HG03175 (cell line): ENCODE measurements around the gene PALM.

Source experiments
- ATAC-seq: cut with Tn5 transposase; IDR thresholded peaks from one replicate; pipeline ENCODE4 v1.9.1; 2021; ENCODE audit warnings: mild to moderate bottlenecking, moderate library complexity; ENCODE audit not compliant: unreplicated experiment

The PALM gene

DNA sequence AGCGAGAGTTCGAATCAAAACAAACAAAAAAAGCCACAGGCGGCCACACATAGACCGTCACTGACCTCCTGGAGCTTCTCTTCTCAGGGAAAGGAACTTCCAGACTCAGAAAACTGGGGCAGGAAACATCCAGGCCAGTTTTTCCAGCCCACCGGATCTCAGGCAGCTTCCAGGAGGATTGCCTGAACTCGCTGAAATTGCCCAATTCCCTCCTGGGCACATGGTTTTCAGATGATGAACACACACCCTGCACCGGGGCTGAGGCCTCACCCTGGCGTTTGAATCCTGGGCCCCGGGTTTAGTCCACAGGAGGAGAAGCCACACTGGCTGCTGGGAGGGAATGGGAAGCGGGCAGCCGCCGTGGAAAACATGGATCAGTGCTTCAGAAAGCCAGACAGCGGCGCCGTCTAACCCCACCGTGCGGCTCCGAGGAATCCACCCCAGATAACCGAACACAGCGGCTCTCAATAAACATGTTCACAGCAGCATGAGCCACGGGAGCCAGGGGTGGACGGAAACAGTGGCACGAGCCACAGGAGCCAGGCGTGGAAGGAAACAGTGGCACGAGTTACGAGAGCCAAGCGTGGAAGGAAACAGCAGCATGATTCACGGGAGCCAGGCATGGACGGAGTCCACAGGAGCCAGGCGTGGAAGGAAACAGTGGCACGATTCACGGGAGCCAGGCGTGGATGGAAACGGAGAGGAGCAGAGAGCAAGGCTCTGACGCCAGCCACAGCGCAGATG lies 70.3 kb downstream of the PALM start:
- no peak for ATAC-seq

DNA sequence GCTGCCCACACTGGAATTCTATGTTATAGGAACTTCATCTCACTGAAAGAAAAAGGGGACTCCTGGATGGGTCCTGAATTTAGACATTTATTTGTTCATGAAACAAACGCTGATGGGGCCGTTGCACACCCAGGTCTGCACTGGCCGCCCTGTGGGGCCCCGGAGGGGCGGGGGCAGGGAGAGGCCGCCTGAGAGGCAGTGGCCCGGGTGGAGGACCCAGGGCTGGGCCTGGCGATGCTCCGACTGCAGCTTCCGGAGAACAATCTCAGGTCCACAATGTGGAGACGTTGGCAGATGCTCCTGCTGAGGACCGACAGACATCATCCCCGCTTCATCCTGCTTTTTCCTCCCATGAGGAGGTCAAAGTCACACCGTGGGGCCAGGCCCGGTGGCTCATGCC lies 72.2 kb downstream of the PALM start:
- no peak for ATAC-seq

DNA sequence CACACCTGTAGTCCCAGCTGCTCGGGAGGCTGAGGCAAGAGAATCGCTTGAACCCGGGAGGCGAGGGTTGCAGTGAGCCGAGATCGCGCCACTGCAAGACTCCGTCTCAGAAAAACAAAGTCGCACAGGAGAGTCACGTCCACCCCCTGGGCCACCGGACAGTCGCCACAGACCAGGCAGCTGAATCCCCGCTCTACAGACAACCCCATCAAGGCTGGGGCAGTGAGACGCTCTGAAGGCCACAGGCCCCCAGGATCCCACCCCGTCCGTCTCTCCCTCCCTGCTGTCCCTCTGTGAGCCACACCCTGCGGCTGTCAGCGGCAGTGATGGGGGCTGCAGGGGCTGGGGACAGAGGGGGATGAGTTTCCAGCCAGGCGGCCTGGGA lies 73.1 kb downstream of the PALM start:
- no peak for ATAC-seq

DNA sequence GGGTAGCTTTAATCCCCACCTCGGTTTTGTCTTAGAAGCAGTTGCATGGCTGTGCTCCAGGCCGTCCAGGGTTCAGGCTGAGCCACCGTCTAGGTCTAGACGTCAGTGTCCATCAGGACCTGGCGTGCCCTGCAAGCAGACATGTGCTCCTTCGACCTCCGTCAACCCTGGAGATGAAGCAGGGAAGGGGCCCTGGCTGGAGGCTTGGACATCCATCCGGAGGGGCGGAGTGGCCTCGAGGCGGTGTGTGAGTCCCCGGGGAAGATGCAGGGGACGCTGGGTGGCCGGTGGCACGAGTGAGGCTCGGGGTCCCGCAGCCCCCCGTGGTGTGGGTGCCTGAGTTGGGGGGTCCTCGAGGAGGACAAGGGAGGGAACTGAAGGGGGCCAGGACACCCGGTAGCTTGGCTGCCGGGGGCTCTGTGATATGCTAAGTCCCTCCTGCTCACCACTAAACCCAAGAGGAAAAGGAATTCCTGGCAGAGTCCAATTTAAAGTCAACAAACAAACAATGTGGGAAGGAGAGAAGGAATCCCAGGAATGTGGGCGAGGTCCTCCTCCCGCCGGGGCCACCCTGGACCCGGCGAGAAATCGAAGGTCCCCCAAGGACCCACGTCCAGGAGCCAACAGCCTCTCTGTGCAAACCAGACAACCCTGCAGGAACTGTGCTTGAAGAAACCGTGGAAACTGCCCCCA lies 73.6 kb downstream of the PALM start:
- ATAC-seq = no peak

DNA sequence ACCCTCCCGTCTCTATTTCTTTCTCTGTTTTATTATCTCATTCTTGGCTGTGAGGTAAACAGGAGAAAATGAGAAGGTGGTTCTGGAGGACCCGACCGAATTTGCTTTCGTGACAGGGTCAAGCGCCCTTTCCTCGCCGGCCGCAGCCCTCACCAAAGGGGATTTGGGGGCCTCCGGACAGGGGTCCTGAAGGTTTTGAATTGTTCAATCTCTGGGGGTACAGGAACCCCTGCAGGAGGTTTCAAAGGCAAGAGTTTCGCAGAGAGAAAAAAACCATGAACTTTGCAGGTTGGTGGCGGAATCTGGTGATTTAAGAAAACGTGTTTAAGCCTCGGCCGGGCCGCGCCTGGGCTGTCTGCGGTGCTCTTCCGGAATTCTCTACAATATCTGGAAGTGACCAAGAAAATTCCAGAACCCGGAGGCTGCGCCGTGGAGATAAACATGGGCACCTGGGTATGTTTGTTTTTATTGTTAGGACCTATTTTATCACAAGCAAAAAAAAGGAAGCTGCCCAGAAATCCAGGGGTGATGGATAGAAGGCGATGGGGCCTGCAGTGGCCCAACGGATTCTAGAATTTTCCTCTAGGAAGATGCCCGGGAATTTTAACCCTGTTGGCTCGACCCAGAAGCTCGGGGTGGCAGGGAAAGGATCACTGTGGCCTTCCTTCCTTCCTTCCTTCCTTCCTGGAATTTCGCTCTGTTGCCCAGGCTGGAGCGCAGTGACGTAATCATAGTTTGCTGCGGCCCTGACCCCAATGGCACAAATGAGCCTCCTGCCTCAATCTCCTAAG lies 74.3 kb downstream of the PALM start:
- ATAC-seq = no peak

DNA sequence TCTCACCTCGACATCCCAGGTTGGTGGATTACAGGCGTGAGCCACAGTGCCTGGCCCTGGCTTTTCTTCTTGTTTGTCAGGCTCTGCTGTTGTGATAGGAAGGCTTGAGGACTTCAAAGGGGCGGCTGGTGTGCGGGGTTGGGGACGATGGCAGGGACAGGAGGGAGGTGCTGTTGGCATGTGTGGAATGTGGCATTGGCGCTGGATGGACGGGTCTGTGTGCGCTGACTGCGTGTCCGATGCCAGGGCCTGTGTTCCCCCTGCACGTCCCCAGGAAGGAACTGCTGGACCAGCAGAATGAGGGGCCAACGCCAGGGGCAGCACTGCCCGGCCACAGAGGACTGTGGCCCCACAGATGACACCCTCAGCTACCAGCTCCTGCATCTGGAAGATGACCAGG lies 75.8 kb downstream of the PALM start:
- ATAC-seq = no peak

DNA sequence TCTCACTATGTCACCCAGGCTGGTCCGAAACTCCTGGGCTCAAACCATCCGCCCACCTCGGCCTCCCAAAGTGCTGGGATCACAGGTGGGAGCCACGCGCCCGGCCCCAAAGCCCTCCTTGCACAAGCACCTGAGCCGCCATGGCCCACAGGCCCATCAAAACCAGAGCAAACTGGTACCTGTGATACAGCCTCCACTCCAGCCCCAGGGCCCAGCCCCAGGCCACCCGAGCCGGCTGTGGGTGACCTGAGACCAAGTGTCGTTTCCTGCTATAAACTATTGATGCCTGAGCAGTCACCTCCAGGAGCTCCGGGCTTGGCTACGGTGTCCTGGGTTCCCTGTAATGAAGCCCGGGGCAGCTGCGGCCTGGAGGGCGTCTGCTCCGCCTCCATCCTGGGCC lies 78.8 kb downstream of the PALM start:
- no peak for ATAC-seq

DNA sequence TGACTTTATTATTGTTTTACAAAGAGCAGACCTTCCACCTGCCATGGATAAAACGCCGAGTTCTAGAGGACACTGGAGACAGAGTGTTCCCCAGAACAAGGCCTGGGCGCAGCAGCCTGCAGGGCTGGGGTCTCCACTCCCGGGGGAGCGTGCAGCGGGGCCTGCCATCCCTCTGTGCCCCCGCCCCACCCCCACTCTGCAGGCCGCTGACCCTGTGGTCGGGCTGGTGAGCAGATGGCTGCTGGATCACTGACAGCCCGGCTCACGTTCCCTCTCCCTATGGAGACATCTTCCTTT lies 79.9 kb downstream of the PALM start:
- ATAC-seq = no peak

DNA sequence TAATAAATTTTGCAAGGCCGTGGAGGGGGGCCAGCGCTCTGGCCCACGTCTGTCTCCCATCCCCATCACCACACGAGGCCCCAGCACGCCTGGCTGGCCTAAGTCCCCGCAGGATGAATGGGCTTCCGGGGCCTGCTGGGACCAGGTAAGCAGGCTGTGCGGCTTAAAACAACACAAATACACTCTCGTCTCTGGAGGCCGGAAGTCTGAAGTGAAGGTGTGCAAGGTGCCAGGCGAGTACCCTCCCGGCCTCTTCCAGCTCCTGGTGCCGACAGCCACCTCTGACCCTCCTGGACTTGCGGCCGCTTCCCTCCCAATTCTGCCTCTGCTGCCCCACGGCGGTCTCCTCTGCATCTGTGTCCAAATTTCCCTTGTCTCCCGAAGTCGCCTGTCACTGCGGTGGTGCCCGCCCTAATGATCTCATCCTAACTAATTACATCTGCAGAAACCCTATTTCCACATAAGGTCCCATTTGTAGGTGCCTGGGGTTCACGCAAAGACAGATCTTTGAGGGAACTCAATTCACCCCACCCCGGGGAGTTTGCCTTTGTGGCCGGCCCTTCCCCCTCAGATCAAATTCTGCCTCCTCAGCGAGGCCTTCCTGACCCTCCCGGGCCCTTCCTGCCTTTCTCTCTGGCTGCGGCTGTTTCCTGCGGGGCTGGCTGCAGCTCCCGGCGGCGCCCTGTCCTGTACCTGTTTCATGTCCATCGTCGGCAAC lies 80.4 kb downstream of the PALM start:
- no peak for ATAC-seq

DNA sequence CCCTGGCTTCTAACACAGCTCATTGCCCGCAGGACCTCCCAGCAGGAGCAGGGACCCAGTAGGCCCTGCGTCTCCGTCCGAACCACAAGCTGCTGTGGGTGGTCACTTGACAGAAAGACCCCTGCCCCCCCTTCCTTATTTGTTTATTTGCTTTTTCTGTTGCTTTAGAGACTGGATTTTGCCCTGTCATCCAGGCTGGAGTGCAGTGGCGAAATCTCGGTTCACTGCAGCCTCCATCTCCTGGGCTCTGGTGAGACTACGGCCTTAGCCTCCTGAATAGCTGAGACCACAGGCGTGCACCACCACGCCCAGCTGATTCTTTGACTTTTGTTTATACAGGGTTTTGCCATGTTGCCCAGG lies 80.9 kb downstream of the PALM start:
- ATAC-seq = no peak

DNA sequence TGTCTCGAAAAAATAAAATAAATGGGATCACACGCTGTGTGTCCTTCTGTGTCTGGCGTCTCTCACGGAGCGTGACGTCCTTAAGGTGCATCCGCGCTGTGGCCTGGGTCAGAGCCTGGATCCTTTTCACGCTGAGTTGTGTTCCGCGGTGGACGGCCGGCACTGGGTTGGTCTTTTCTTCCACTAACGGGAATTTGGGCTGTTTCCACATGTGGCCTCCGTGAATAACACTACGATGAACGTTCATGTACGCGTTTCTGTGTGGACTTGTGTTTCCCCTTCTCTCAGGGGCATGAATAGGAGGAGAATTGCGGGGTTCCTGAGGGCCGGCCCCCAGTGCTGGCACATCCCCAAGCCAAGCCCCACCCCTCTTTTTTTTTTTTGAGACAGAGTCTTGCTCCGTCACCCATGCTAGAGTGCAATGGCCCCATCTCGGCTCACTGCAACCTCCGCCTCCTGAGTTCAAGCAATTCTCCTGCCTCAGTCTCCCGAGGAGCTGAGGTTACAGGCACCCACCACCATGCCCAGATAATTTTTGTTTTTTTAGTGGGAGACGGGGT lies 82.4 kb downstream of the PALM start:
- ATAC-seq = no peak

DNA sequence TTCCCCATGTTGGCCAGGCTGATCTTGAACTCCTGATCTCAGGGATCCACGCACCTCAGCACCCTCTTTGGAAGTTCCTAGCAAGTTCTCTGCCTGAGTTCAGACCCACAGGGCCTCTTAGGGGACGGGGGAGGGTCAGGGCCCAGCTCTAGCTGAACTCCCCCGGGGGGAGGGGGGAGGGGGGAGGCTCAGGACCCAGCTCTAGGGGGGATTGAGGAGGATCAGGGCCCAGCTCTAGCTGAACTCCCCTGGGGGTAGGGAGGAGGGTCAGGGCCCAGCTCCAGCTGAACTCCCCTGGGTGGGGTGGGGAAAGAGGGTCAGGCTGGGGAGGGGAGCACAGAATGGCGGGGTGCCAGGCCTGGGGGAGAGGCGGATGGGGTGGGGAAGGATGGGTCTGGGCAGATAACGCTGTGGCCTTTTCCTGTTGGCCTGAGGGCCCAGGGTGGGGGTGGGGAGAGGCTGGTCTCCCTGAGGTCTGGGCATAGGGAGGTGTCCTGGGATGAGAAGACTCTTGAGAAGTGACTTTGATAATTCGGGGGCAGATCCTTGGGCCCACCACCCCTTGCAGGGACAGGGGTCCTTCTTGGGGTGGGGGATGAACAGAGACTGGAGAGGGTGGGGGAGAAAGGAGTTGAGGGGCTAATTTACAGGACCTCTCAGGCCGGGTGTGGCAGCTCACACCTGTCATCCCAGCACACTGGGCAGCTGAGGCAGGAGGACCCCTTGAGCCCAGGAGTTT lies 83.0 kb downstream of the PALM start:
- no peak for ATAC-seq

DNA sequence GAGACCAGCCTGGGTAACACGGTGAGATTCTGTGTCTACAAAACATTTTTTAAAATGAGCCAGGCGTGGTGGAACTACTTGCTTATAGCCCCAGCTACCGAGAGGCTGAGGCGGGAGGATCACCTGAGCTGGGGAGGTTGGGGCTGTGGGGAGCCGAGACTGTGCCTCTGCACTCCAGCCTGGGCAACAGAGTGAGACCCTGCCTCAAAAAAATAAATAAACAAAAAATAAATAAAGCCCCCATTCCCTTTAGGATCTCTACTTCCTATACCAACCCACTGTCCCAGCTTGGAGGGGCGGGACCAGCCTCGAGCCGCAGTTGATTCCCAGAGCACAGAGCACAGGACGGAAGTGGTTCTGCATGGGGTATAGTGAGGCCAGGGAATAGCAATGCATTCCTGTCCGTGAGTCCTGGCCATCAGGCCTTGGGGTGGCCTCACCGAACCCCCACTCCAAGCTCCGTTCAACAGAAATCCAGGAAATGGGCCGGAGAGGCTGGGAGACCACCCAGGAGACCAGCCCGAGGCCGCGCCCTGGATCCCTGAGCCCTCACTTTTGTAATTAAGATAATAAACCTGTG lies 83.7 kb downstream of the PALM start:
- ATAC-seq = no peak

DNA sequence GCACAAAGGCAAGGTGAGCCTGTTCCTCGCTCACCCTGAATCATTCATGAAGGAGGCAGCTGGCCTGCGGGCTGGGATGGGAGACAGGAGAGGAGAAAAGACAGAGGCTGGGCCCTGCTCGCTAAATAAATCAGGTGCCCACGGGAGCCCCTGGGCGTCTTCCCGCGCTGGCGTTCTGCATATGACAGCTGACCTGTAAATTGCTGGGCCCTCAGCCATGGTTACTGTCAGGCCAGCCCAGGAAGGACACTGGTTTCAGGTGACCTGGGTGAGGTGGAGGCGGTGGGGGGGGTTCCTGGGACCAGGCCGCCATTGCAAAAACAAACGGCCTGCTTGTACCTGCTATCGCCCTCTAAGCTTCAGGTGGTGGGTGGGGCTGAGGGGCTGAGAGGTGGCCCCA lies 85.1 kb downstream of the PALM start:
- ATAC-seq = no peak

DNA sequence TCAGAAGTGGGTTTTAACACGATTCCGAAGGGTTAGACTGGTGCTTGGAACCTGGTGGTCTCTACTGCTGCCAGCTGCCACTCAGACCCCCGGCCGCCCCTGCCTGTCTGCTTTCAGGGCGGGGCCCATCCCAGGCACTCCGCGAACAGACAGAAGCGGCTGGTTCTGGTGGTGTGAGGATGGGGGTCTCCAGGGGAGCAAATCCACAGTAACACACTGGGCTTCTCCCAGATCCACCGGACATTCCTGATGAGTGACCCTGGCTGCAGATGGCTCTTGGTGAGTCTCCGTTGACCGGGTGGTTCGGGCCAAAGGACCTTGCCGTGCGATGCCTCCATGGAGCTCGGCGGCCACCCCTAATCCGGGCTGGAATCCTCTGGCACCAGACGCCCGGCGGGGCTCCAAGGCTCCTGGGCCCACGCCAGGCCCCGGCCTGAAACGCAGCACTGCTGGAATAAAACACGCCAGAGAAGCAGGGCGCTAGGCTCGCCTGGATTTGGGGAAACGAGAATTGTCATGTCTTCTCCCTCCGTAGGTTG lies 86.4 kb downstream of the PALM start:
- no peak for ATAC-seq

DNA sequence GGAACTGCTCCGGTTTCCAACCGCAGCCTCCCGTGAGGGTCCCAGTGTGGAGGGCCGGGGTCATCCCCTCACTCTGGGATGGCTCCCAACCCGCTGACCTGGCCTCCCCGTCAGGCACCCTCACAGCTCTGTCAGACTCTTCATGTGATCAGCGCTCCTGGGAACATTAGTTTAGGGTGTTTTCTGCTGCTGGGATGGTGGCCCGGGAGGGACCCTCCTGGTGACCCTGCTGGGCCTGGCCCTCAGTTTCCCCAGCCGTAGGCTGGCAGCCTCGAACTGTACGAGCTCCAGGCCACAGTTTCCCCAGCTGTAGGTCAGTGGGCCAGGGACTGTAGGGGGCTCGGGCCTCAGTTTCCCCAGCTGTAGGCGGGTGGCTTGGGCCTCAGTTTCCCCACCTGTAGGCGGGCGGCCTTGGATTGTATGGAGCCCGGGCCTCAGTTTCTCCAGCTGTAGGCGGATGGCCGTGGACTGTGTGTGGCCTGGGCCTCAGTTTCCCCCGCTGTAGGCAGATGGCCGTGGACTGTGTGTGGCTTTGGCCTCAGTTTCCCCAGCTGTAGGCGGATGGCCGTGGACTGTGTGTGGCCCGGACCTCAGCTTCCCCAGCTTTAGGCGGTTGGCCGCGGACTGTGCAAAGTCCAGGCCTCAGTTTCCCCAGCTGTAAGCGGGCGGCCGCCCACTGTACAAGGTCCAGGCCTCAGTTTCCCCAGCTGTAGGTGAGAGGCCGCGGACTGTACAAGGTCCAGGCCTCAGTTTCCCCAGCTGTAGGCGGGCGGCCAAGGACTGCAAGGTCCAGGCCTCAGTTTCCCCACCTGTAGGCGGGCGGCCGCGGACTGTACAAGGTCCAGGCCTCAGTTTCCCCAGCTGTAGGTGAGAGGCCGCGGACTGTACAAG lies 87.2 kb downstream of the PALM start:
- ATAC-seq = no peak

DNA sequence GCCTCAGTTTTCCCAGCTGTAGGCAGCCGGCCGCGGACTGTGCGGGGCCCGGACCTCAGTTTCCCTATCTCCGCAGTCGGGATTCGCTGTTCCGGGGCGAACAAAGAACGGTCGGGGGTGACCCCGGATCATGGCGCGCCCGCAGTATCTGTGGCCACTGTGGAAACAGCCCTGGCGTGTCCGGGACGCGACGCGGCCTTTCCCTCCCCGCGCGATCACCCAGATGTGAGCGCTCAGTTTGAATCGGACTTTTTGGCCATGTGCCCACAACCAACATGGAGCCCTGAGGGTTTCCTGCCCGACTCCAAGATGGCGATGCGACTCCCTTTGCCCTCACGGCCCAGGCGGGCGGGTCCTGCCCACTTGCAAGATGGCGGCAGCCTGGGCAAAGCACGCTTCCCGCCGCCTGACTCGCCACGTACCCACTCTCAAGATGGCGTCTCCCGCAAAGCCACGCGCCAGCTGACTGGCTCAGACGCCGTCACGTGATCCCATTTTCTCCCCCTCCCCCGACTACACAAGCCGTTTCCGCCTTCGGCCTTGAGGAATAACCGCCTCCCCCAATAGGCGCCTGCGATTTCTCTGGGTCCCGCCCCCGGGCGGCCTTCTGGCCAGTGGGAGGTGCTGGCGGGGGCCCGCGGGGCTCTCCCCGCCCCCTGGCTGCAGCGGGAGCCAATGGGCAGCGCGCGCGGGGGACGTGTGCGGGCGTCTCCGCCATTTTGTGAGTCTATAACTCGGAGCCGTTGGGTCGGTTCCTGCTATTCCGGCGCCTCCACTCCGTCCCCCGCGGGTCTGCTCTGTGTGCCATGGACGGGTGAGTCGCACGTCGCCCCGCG lies 88.2 kb downstream of the PALM start, which contains the start of gene PTBP1:
Gene PTBP1, plus strand, starts transcription at position 761 of the 836 bp plus-strand sequence. Its CDS starts 46 bp downstream, at position 807.
- peak; percentile 82 for ATAC-seq
